Measurements from ENCODE around the gene EHF. TPM values are rescaled to one million over a fixed set of nuclear protein-coding genes. Genes with fewer than 3 reads are reported as not detected.
"Not testable (repeated sequence)": the region's sequence is repeated elsewhere in the genome, so short reads cannot be mapped to it uniquely, and the experiment has no call there.

EHF gene
- total RNA-seq, 1 donor from 2014 or later: not detected

- Histone ChIP-seq H3K27me3 (no peaks in the 10 kb centered on the region), H3K4me1 (no peaks in the 10 kb centered on the region), H3K9me3 (no peaks in the 10 kb centered on the region), H3K4me3 (no peak overlapping the region), H3K27ac (no peak overlapping the region), H3K36me3 (no peaks in the 10 kb centered on the region)
- intact Hi-C loops (cut with DNase I): no loop called here
- DNase-seq (ENCODE audit: low spot score in 2 of 2): no peak
- no peak for TF ChIP-seq CTCF (IDR thresholded peaks at IDR 0.05)
These were observed 61.9 kb downstream of the EHF start for GRCh38 chr11:34682825-34683224.

- no peak overlapping the region for H3K4me3 ChIP-seq
- H3K27ac ChIP-seq: no peak overlapping the region
- DNase-seq (ENCODE audit: low spot score in 2 of 2): no peak
- H3K27me3 ChIP-seq: no peaks in the 10 kb centered on the region
- no peaks in the 10 kb centered on the region for H3K4me1 ChIP-seq
- intact Hi-C loops (cut with DNase I): no loop called here
- TF ChIP-seq CTCF (IDR thresholded peaks at IDR 0.05): no peak
- H3K9me3 ChIP-seq: no peaks in the 10 kb centered on the region
- H3K36me3 ChIP-seq: no peaks in the 10 kb centered on the region
These were observed 62.5 kb downstream of the EHF start for GRCh38 chr11:34683396-34683795.

- H3K27ac ChIP-seq: no peak overlapping the region
- no peaks in the 10 kb centered on the region for H3K36me3 ChIP-seq
- no peaks in the 10 kb centered on the region for H3K27me3 ChIP-seq
- intact Hi-C loops (cut with DNase I): no loop called here
- no peaks in the 10 kb centered on the region for H3K4me1 ChIP-seq
- no peak for TF ChIP-seq CTCF (IDR thresholded peaks at IDR 0.05)
- DNase-seq (ENCODE audit: low spot score in 2 of 2): no peak
- H3K9me3 ChIP-seq: no peaks in the 10 kb centered on the region
- H3K4me3 ChIP-seq: no peak overlapping the region
These were observed 65.0 kb downstream of the EHF start for GRCh38 chr11:34685864-34686263.

GRCh38 chr11:34692299-34692698 is 71.4 kb downstream of the EHF start:
- H3K27me3 ChIP-seq; H3K4me3 ChIP-seq; intact Hi-C loops (cut with DNase I); DNase-seq (ENCODE audit: low spot score in 2 of 2); H3K9me3 ChIP-seq; H3K4me1 ChIP-seq; H3K36me3 ChIP-seq; H3K27ac ChIP-seq: not testable (repeated sequence)

- no peak for DNase-seq (ENCODE audit: low spot score in 2 of 2)
- no peaks in the 10 kb centered on the region for H3K9me3 ChIP-seq
- no peaks in the 10 kb centered on the region for H3K27me3 ChIP-seq
- H3K4me1 ChIP-seq: no peaks in the 10 kb centered on the region
- intact Hi-C loops (cut with DNase I): no loop called here
- no peak overlapping the region for H3K4me3 ChIP-seq
- no peaks in the 10 kb centered on the region for H3K36me3 ChIP-seq
- TF ChIP-seq CTCF (IDR thresholded peaks at IDR 0.05): no peak
- no peak overlapping the region for H3K27ac ChIP-seq
These were observed 76.0 kb downstream of the EHF start for GRCh38 chr11:34696862-34697261.

- no peak for DNase-seq (ENCODE audit: low spot score in 2 of 2)
- intact Hi-C loops (cut with DNase I): no loop called here
- TF ChIP-seq CTCF (IDR thresholded peaks at IDR 0.05): no peak
- Histone ChIP-seq H3K27me3 (no peaks in the 10 kb centered on the region), H3K4me3 (no peak overlapping the region), H3K9me3 (peaks cover 0 to 22% of the 10 kb centered on the region in 2 donors), H3K4me1 (no peaks in the 10 kb centered on the region), H3K27ac (no peak overlapping the region), H3K36me3 (no peaks in the 10 kb centered on the region)
These were observed 86.0 kb downstream of the EHF start for GRCh38 chr11:34706709-34707461.
